ACC112 (cell line): ENCODE data around the gene RAPGEF1.
"Not testable (repeated sequence)": the region's sequence is repeated elsewhere in the genome, so short reads cannot be mapped to it uniquely, and the experiment has no call there.

ENCODE experiments used
- H2AFZ ChIP-seq: fragments of 200-600 bp; sonication (generic); one replicate; pipeline ENCODE4 v1.6.0; 2017; ENCODE audit warnings: antibody characterized with exemption, low read length; ENCODE audit not compliant: unreplicated experiment
- H3K27ac ChIP-seq: fragments of 200-600 bp; sonication (generic); 2 replicates; pipeline ENCODE4 v1.5.1; 2014; ENCODE audit warnings: low read depth, mild to moderate bottlenecking, antibody characterized with exemption, low read length, moderate library complexity
- H3K27me3 ChIP-seq: fragments of 200-600 bp; sonication (generic); 2 replicates; pipeline ENCODE4 v1.6.1; 2014; ENCODE audit warnings: mild to moderate bottlenecking, antibody characterized with exemption, low read length, moderate library complexity, mixed read lengths; ENCODE audit not compliant: insufficient read depth
- H3K36me3 ChIP-seq: fragments of 200-600 bp; sonication (generic); 2 replicates; pipeline ENCODE4 v1.6.1; 2016; ENCODE audit warnings: mild to moderate bottlenecking, antibody characterized with exemption, low read length, moderate library complexity, mixed read lengths; ENCODE audit not compliant: insufficient read depth
- H3K4me1 ChIP-seq: fragments of 200-600 bp; sonication (generic); one replicate; pipeline ENCODE4 v1.6.1; 2016; ENCODE audit warnings: low read length, mixed read lengths; ENCODE audit not compliant: insufficient read depth, unreplicated experiment, control insufficient read depth
- H3K4me3 ChIP-seq: fragments of 200-600 bp; sonication (generic); 2 replicates; pipeline ENCODE4 v1.5.1; 2014; ENCODE audit warnings: mild to moderate bottlenecking, low read depth, low read length
- H3K79me2 ChIP-seq: fragments of 200-600 bp; sonication (generic); one replicate; pipeline ENCODE4 v1.6.0; 2016; ENCODE audit warnings: low read length; ENCODE audit not compliant: control insufficient read depth, unreplicated experiment, insufficient read depth

The RAPGEF1 gene

GRCh38 chr9:131554087-131554842, 185.6 kb downstream of the RAPGEF1 start:
- H3K27ac ChIP-seq = no peak overlapping the region
- no peak overlapping the region for H2AFZ ChIP-seq
- no peaks in the 10 kb centered on the region for H3K36me3 ChIP-seq
- no peaks in the 10 kb centered on the region for H3K4me1 ChIP-seq
- H3K4me3 ChIP-seq = no peak overlapping the region
- no peaks in the 10 kb centered on the region for H3K79me2 ChIP-seq
- peaks cover 35% of the 10 kb centered on the region for H3K27me3 ChIP-seq

GRCh38 chr9:131552030-131552429, 187.8 kb downstream of the RAPGEF1 start:
- Histone ChIP-seq H2AFZ (no peak overlapping the region), H3K4me1 (no peaks in the 10 kb centered on the region), H3K27me3 (peaks cover 53% of the 10 kb centered on the region), H3K79me2 (no peaks in the 10 kb centered on the region), H3K36me3 (no peaks in the 10 kb centered on the region), H3K4me3 (no peak overlapping the region), H3K27ac (no peak overlapping the region)

GRCh38 chr9:131550465-131550864, 189.4 kb downstream of the RAPGEF1 start:
- H3K4me3 ChIP-seq, H2AFZ ChIP-seq, H3K27ac ChIP-seq, H3K36me3 ChIP-seq, H3K79me2 ChIP-seq, H3K4me1 ChIP-seq: not testable (repeated sequence)
- H3K27me3 ChIP-seq = peaks cover 59% of the 10 kb centered on the region

GRCh38 chr9:131549186-131549585, 190.7 kb downstream of the RAPGEF1 start:
- not testable (repeated sequence) for H3K27ac ChIP-seq, H3K36me3 ChIP-seq, H3K79me2 ChIP-seq, H3K4me1 ChIP-seq, H3K4me3 ChIP-seq, H2AFZ ChIP-seq
- peaks cover 58% of the 10 kb centered on the region for H3K27me3 ChIP-seq

- H2AFZ ChIP-seq = peak overlapping the region; percentile 77
- H3K36me3 ChIP-seq = no peaks in the 10 kb centered on the region
- H3K27ac ChIP-seq = no peak overlapping the region
- peak overlapping the region; percentile 65 for H3K4me3 ChIP-seq
- no peaks in the 10 kb centered on the region for H3K4me1 ChIP-seq
- H3K27me3 ChIP-seq = peaks cover 47% of the 10 kb centered on the region
- no peaks in the 10 kb centered on the region for H3K79me2 ChIP-seq
Measured at GRCh38 chr9:131546336-131547084, 193.4 kb downstream of the RAPGEF1 start.

GRCh38 chr9:131545786-131546335, 194.0 kb downstream of the RAPGEF1 start:
- H3K27me3 ChIP-seq = peaks cover 47% of the 10 kb centered on the region
- H3K4me3 ChIP-seq = no peak overlapping the region

GRCh38 chr9:131545003-131545785, 194.7 kb downstream of the RAPGEF1 start, which contains the start of gene PRRT1B:
Gene PRRT1B (plus strand): TSS chr9:131545523. CDS start chr9:131545616, 93 bp downstream.
- Histone ChIP-seq H3K79me2 (no peaks in the 10 kb centered on the region), H3K4me1 (no peaks in the 10 kb centered on the region), H3K4me3 (no peak within 1 kb of the TSS), H3K27ac (no peak within 1 kb of the TSS), H2AFZ (no peak within 1 kb of the TSS), H3K27me3 (peaks cover 47% of the 10 kb centered on the region), H3K36me3 (no peaks in the 10 kb centered on the region)

More at GRCh38 chr9:131545786-131546335, 194.0 kb downstream of the RAPGEF1 start:
- H3K79me2 ChIP-seq = no peaks in the 10 kb centered on the region
- no peaks in the 10 kb centered on the region for H3K4me1 ChIP-seq
- no peak overlapping the region for H3K27ac ChIP-seq
- H3K36me3 ChIP-seq = no peaks in the 10 kb centered on the region
- no peak overlapping the region for H2AFZ ChIP-seq

- no peak overlapping the region for H3K27ac ChIP-seq
- H2AFZ ChIP-seq = no peak overlapping the region
- no peaks in the 10 kb centered on the region for H3K36me3 ChIP-seq
- H3K79me2 ChIP-seq = no peaks in the 10 kb centered on the region
- H3K4me1 ChIP-seq = no peaks in the 10 kb centered on the region
- no peak overlapping the region for H3K4me3 ChIP-seq
- H3K27me3 ChIP-seq = peaks cover 37% of the 10 kb centered on the region
Measured at GRCh38 chr9:131543141-131543540, 196.7 kb downstream of the RAPGEF1 start.

GRCh38 chr9:131539223-131539923, 200.5 kb downstream of the RAPGEF1 start:
- no peak overlapping the region for H3K4me3 ChIP-seq
- H3K36me3 ChIP-seq = no peaks in the 10 kb centered on the region
- H3K27ac ChIP-seq = no peak overlapping the region
- no peaks in the 10 kb centered on the region for H3K4me1 ChIP-seq
- no peak overlapping the region for H2AFZ ChIP-seq
- no peaks in the 10 kb centered on the region for H3K79me2 ChIP-seq
- H3K27me3 ChIP-seq = peaks cover 4% of the 10 kb centered on the region; the same call in 1 of the 2 replicates

- Histone ChIP-seq H3K27me3 (no peaks in the 10 kb centered on the region), H3K4me1 (no peaks in the 10 kb centered on the region), H3K79me2 (no peaks in the 10 kb centered on the region), H2AFZ (no peak overlapping the region), H3K27ac (no peak overlapping the region), H3K36me3 (no peaks in the 10 kb centered on the region), H3K4me3 (no peak overlapping the region)
Measured at GRCh38 chr9:131537946-131538345, 201.9 kb downstream of the RAPGEF1 start.
